Measurements from ENCODE around the gene BCDIN3D. TPM values are rescaled to one million over a fixed set of nuclear protein-coding genes. Genes with fewer than 3 reads are reported as not detected.

The BCDIN3D gene
- total and polyA plus RNA-seq, 4 donors = 1.7 to 4.4 (median 2.1) TPM

- Histone ChIP-seq H3K27ac (ENCODE audit: low read depth in 1 of 2, low read length in 2 of 2) (no peak overlapping the region), H3K36me3 (ENCODE audit: control insufficient read depth in 4 of 4, insufficient read depth in 3 of 4, low read depth in 1 of 4, low read length in 3 of 4) (no peaks in the 10 kb centered on the region), H3K4me3 (ENCODE audit: low read depth in 1 of 3, low read length in 3 of 3) (no peak overlapping the region), H3K27me3 (ENCODE audit: control insufficient read depth in 4 of 4, insufficient read depth in 4 of 4, low read length in 3 of 4) (peaks cover 0 to 4% (median 0%) of the 10 kb centered on the region in 4 donors), H3K9me3 (ENCODE audit: control insufficient read depth in 4 of 4, low read length in 3 of 4) (no peaks in the 10 kb centered on the region), H3K4me1 (ENCODE audit: control insufficient read depth in 4 of 4, insufficient read depth in 4 of 4, low read length in 3 of 4) (peaks cover 0 to 2% (median 0%) of the 10 kb centered on the region in 4 donors), H3K9ac (ENCODE audit: low read depth in 1 of 2, low read length in 2 of 2) (no peak overlapping the region)
- WGBS = 94% methylated on average over 14 of the region's 14 CpGs
- peak; percentile 34 for DNase-seq (ENCODE audit: low spot score)
- TF ChIP-seq FOXA1 (IDR thresholded peaks at IDR 0.05) = no peak
- TF ChIP-seq JUND (IDR thresholded peaks at IDR 0.05) = no peak
- TF ChIP-seq RAD21 (IDR thresholded peaks at IDR 0.05) = no peak
- no peak for TF ChIP-seq YY1 (IDR thresholded peaks at IDR 0.05)
- no peak for TF ChIP-seq ZBTB33 (IDR thresholded peaks at IDR 0.05)
- TF ChIP-seq SP1 (IDR thresholded peaks at IDR 0.05) = no peak
These were observed 27.1 kb upstream of the BCDIN3D start for GRCh38 chr12:49869816-49870500.

GRCh38 chr12:49868952-49869815 lies 26.3 kb upstream of the BCDIN3D start:
- TF ChIP-seq RXRA (IDR thresholded peaks at IDR 0.05) (peak in 1 of 2 donors; percentile 8), REST (IDR thresholded peaks at IDR 0.05) (no peak), RAD21 (IDR thresholded peaks at IDR 0.05) (no peak), NR2F2 (IDR thresholded peaks at IDR 0.05) (peak; percentile 70), SP1 (IDR thresholded peaks at IDR 0.05) (peak; percentile 57)
- H3K4me1 ChIP-seq (ENCODE audit: control insufficient read depth in 4 of 4, insufficient read depth in 4 of 4, low read length in 3 of 4) = peaks cover 0 to 2% (median 0%) of the 10 kb centered on the region in 4 donors
- DNase-seq (ENCODE audit: low spot score) = peak; percentile 79
- no peak overlapping the region for H3K4me3 ChIP-seq (ENCODE audit: low read depth in 1 of 3, low read length in 3 of 3)
- H3K9ac ChIP-seq (ENCODE audit: low read depth in 1 of 2, low read length in 2 of 2) = no peak overlapping the region
- H3K9me3 ChIP-seq (ENCODE audit: control insufficient read depth in 4 of 4, low read length in 3 of 4) = no peaks in the 10 kb centered on the region
- peaks cover 0 to 4% (median 0%) of the 10 kb centered on the region in 4 donors for H3K27me3 ChIP-seq (ENCODE audit: control insufficient read depth in 4 of 4, insufficient read depth in 4 of 4, low read length in 3 of 4)
- no peak overlapping the region for H3K27ac ChIP-seq (ENCODE audit: low read depth in 1 of 2, low read length in 2 of 2)
- WGBS = 67% methylated on average over 16 of the region's 16 CpGs
- no peaks in the 10 kb centered on the region for H3K36me3 ChIP-seq (ENCODE audit: control insufficient read depth in 4 of 4, insufficient read depth in 3 of 4, low read depth in 1 of 4, low read length in 3 of 4)

GRCh38 chr12:49868449-49868848 lies 25.5 kb upstream of the BCDIN3D start:
- 87% methylated on average over 16 of the region's 16 CpGs for WGBS
- Histone ChIP-seq H3K36me3 (ENCODE audit: control insufficient read depth in 4 of 4, insufficient read depth in 3 of 4, low read depth in 1 of 4, low read length in 3 of 4) (no peaks in the 10 kb centered on the region), H3K4me3 (ENCODE audit: low read depth in 1 of 3, low read length in 3 of 3) (no peak overlapping the region), H3K9ac (ENCODE audit: low read depth in 1 of 2, low read length in 2 of 2) (no peak overlapping the region), H3K27ac (ENCODE audit: low read depth in 1 of 2, low read length in 2 of 2) (peak overlapping the region in 1 of 2 donors; percentile 25), H3K4me1 (ENCODE audit: control insufficient read depth in 4 of 4, insufficient read depth in 4 of 4, low read length in 3 of 4) (peaks cover 0 to 2% (median 0%) of the 10 kb centered on the region in 4 donors), H3K9me3 (ENCODE audit: control insufficient read depth in 4 of 4, low read length in 3 of 4) (no peaks in the 10 kb centered on the region), H3K27me3 (ENCODE audit: control insufficient read depth in 4 of 4, insufficient read depth in 4 of 4, low read length in 3 of 4) (peaks cover 0 to 4% (median 0%) of the 10 kb centered on the region in 4 donors)
- DNase-seq (ENCODE audit: low spot score) = no peak
- no peak for TF ChIP-seq RXRA (IDR thresholded peaks at IDR 0.05)
- TF ChIP-seq HNF4G (IDR thresholded peaks at IDR 0.05) = no peak
- TF ChIP-seq ZBTB33 (IDR thresholded peaks at IDR 0.05) = no peak
- TF ChIP-seq MAX (IDR thresholded peaks at IDR 0.05) = no peak
- no peak for TF ChIP-seq TAF1 (conservative IDR thresholded peaks at IDR 0.05)
- TF ChIP-seq ATF3 (IDR thresholded peaks at IDR 0.05) = no peak
- TF ChIP-seq FOXA1 (IDR thresholded peaks at IDR 0.05) = no peak
- no peak for TF ChIP-seq YY1 (IDR thresholded peaks at IDR 0.05)
- TF ChIP-seq GABPA (IDR thresholded peaks at IDR 0.05 in 1 of 2, conservative IDR thresholded peaks at IDR 0.05 in 1 of 2) = no peak
- no peak for TF ChIP-seq RAD21 (IDR thresholded peaks at IDR 0.05)
- no peak for TF ChIP-seq EGR1 (IDR thresholded peaks at IDR 0.05; ENCODE audit: low read depth in 2 of 2)
- no peak for TF ChIP-seq SP1 (IDR thresholded peaks at IDR 0.05)
- TF ChIP-seq HNF4A (conservative IDR thresholded peaks at IDR 0.05) = no peak
- TF ChIP-seq NR2F2 (IDR thresholded peaks at IDR 0.05) = no peak
